ENCODE results near the gene PF4V1.

DNA sequence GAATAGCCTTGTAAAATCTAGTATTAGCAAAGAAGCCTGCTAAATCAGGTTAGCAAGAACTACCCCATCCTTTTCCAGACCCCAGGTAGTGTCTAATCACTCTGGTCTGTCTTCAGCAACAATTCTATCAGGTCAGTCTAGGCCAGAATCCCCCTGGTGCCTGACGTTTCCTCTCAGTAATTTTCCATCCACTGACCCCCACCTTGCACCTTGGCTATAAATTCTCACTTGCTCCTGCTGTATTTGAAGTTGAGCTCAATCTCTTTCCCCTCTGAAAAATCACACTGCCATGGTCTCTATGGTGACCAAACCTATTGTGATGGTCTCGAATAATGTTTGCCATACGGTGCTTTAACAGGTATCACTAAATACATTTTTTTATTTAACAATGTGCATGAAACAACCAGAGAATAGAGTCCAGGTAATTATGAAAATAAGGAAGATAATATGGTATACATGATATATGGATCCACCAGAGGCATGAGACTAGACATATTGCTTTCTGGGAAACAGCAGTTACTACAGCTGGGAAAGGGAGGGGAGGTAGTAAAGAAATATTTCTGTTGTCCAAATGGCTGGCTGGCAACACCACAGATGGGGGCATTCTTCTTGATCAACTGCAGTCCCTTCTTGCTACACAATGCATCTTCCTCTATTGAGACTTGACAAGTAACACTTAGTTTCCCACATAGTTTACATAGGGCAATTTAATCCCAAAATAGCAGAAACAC, 49.9 kb downstream of the PF4V1 start:
- TF ChIP-seq, protein P1, sequence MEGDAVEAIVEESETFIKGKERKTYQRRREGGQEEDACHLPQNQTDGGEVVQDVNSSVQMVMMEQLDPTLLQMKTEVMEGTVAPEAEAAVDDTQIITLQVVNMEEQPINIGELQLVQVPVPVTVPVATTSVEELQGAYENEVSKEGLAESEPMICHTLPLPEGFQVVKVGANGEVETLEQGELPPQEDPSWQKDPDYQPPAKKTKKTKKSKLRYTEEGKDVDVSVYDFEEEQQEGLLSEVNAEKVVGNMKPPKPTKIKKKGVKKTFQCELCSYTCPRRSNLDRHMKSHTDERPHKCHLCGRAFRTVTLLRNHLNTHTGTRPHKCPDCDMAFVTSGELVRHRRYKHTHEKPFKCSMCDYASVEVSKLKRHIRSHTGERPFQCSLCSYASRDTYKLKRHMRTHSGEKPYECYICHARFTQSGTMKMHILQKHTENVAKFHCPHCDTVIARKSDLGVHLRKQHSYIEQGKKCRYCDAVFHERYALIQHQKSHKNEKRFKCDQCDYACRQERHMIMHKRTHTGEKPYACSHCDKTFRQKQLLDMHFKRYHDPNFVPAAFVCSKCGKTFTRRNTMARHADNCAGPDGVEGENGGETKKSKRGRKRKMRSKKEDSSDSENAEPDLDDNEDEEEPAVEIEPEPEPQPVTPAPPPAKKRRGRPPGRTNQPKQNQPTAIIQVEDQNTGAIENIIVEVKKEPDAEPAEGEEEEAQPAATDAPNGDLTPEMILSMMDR (optimal IDR thresholded peaks at IDR 0.05 in 1 of 3, IDR thresholded peaks at IDR 0.05 in 1 of 3, conservative IDR thresholded peaks at IDR 0.05 in 1 of 3; ENCODE audit: extremely low read depth in 1 of 3, insufficient read depth in 2 of 3, low read length in 3 of 3): no peak
- TF ChIP-seq EZH2 (IDR thresholded peaks at IDR 0.05; ENCODE audit: low read length): no peak
